SK-N-MC (cell line): ENCODE measurements around the gene TMEM134.

Experiments
- DNase-seq: peaks from one replicate; pipeline ENCODE4 v3.0.0-alpha.2; 2011; ENCODE audit warnings: low read depth, low spot score
- H3K27ac ChIP-seq: fragments of 200-600 bp; sonication (generic); 2 replicates; pipeline ENCODE4 v1.5.1; 2016; ENCODE audit warnings: mixed run types
- H3K36me3 ChIP-seq: fragments of 200-600 bp; sonication (generic); 2 replicates; pipeline ENCODE4 v1.6.1; 2017; ENCODE audit warnings: antibody characterized with exemption, low read length, mixed read lengths; ENCODE audit not compliant: insufficient read depth
- H3K4me3 ChIP-seq: fragments of 200-600 bp; sonication (generic); 2 replicates; pipeline ENCODE4 v1.5.1; 2016
- H3K9ac ChIP-seq: fragments of 200-600 bp; sonication (generic); 2 replicates; pipeline ENCODE4 v1.8.0; 2017; ENCODE audit warnings: mixed run types, mixed read lengths; ENCODE audit not compliant: insufficient read length
- H3K9me3 ChIP-seq: fragments of 200-600 bp; sonication (generic); 2 replicates; pipeline ENCODE4 v1.6.1; 2017; ENCODE audit warnings: low read depth, mild to moderate bottlenecking, antibody characterized with exemption, low read length, moderate library complexity, mixed read lengths
- EZH2 ChIP-seq: fragments of 200-600 bp; sonication (generic); IDR thresholded peaks from one replicate; pipeline ENCODE4 v1.6.1; 2017; ENCODE audit warnings: antibody characterized with exemption
- FOXP2 ChIP-seq: optimal IDR thresholded peaks from 2 replicates; pipeline ENCODE3; 2011; ENCODE audit warnings: mild to moderate bottlenecking, moderate library complexity; ENCODE audit not compliant: insufficient read depth; ENCODE audit errors: extremely low read length, control extremely low read depth
- POLR2AphosphoS5 ChIP-seq: IDR thresholded peaks from 2 replicates; pipeline ENCODE4 v1.6.1; 2012; ENCODE audit warnings: mild to moderate bottlenecking, low read depth, low read length, borderline replicate concordance

TMEM134 gene

DNA sequence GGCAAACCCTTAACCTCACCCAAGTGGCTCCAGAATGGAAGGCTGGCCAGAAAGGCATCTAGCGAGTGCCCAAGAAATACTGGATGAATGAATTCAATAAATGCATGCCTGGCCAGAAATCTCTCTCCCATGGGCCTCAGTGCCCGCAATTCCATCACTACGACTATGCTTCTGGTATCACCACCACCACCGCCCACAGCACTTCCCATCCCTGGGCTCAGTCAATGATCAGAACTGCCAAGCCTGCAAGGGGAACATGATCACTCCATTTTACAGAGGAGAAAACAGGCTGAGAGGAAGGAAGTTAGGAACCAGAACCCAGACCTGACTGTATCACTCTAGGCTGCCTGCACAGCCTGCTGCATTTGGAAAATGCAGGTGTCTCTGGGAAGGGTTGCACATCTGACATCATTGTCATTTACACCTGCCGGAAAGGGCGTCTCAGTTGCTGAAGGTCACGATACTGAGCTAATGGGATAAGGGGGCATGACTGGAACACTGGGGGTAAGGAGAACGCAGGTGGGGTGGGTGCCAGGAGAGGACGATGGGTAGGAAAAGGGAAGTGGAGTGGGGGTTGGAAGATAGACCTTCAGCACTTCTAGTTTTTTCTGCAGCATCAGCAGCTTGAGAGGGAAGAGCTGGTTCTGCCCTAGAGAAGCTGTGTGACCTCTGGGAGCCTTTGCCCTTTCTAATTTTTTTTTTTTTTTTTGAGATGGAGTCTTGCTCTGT lies 19.8 kb downstream of the TMEM134 start:
- no peaks in the 10 kb centered on the region for H3K9me3 ChIP-seq
- no peak overlapping the region for H3K9ac ChIP-seq
- H3K27ac ChIP-seq = no peak overlapping the region
- H3K36me3 ChIP-seq = no peaks in the 10 kb centered on the region
- no peak for DNase-seq
- H3K4me3 ChIP-seq = no peak overlapping the region
- TF ChIP-seq FOXP2 = no peak
- TF ChIP-seq EZH2 = no peak
- TF ChIP-seq POLR2AphosphoS5 = no peak

GRCh38 chr11:67448220-67448609 lies 20.8 kb downstream of the TMEM134 start:
- TF ChIP-seq FOXP2 (no peak), EZH2 (no peak), POLR2AphosphoS5 (no peak)
- DNase-seq = no peak

DNA sequence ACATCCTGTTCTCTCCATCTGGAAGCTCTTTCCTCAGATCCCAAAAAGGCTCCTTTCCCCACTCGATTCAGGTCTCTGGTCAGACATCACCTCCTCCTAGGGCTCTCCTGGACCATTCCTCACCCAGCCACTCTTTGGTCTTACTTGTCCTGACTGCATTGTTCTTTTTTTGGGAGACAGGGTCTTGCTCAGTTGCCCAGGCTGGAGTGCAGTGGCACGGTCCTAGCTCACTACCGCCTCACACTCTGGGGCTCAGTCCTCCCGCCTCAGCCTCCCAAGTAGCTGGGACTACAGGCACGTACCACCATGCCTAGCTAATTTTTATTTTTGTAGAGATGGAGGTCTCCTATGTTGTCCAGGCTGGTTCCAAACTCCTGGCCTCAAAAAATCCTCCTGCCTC lies 23.5 kb downstream of the TMEM134 start:
- Histone ChIP-seq H3K36me3 (peaks cover 3% of the 10 kb centered on the region; the same call in 1 of the 2 replicates), H3K4me3 (no peak overlapping the region), H3K9me3 (no peaks in the 10 kb centered on the region), H3K27ac (no peak overlapping the region), H3K9ac (no peak overlapping the region)
- no peak for DNase-seq
- TF ChIP-seq POLR2AphosphoS5 (no peak), EZH2 (no peak), FOXP2 (no peak)

More at GRCh38 chr11:67448220-67448609, 20.8 kb downstream of the TMEM134 start:
- no peaks in the 10 kb centered on the region for H3K9me3 ChIP-seq
- no peak overlapping the region for H3K4me3 ChIP-seq
- H3K36me3 ChIP-seq = no peaks in the 10 kb centered on the region
- no peak overlapping the region for H3K9ac ChIP-seq
- H3K27ac ChIP-seq = no peak overlapping the region

GRCh38 chr11:67442504-67443404 lies 26.3 kb downstream of the TMEM134 start:
- peaks cover 3% of the 10 kb centered on the region; the same call in 1 of the 2 replicates for H3K36me3 ChIP-seq
- DNase-seq = no peak
- H3K9me3 ChIP-seq = no peaks in the 10 kb centered on the region
- peak overlapping the region; percentile 90 for H3K4me3 ChIP-seq
- TF ChIP-seq EZH2 (no peak), FOXP2 (no peak), POLR2AphosphoS5 (no peak)
- peak overlapping the region; percentile 89 for H3K9ac ChIP-seq
- H3K27ac ChIP-seq = peak overlapping the region; percentile 93

GRCh38 chr11:67441731-67442351 lies 27.2 kb downstream of the TMEM134 start:
- TF ChIP-seq POLR2AphosphoS5 = no peak
- TF ChIP-seq EZH2 = no peak
- TF ChIP-seq FOXP2 = no peak
- Histone ChIP-seq H3K9ac (no peak overlapping the region), H3K36me3 (peaks cover 3% of the 10 kb centered on the region; the same call in 1 of the 2 replicates), H3K27ac (no peak overlapping the region), H3K4me3 (no peak overlapping the region; the same call in 1 of the 2 replicates), H3K9me3 (no peaks in the 10 kb centered on the region)
- DNase-seq = no peak

DNA sequence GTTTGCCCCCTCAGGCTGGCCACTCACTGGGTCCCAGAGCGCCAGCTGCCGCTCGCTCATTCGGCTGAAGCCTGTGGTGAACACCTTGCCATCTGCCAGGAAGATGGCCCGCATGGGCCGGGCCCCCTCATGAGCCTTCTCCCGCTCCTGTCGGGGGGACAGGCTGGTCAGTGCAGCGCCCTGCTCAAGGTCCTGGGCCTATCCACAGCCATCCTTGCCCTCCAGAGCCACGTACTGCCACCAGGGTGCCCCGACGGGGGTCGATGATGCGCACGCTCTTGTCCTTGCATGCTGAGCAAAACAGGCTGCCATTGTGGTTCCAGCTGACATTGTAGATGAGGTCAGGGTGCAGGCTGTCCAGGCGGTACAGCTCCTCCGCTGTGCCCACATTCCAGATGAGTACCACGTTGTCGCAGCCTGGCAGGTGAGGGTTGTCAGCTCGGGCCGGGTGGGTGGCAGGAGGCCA lies 27.9 kb downstream of the TMEM134 start:
- no peak overlapping the region for H3K4me3 ChIP-seq
- H3K9ac ChIP-seq = no peak overlapping the region
- TF ChIP-seq FOXP2 (no peak), EZH2 (no peak), POLR2AphosphoS5 (no peak)
- H3K36me3 ChIP-seq = peaks cover 3% of the 10 kb centered on the region; the same call in 1 of the 2 replicates
- H3K27ac ChIP-seq = no peak overlapping the region
- no peak for DNase-seq
- no peaks in the 10 kb centered on the region for H3K9me3 ChIP-seq

DNA sequence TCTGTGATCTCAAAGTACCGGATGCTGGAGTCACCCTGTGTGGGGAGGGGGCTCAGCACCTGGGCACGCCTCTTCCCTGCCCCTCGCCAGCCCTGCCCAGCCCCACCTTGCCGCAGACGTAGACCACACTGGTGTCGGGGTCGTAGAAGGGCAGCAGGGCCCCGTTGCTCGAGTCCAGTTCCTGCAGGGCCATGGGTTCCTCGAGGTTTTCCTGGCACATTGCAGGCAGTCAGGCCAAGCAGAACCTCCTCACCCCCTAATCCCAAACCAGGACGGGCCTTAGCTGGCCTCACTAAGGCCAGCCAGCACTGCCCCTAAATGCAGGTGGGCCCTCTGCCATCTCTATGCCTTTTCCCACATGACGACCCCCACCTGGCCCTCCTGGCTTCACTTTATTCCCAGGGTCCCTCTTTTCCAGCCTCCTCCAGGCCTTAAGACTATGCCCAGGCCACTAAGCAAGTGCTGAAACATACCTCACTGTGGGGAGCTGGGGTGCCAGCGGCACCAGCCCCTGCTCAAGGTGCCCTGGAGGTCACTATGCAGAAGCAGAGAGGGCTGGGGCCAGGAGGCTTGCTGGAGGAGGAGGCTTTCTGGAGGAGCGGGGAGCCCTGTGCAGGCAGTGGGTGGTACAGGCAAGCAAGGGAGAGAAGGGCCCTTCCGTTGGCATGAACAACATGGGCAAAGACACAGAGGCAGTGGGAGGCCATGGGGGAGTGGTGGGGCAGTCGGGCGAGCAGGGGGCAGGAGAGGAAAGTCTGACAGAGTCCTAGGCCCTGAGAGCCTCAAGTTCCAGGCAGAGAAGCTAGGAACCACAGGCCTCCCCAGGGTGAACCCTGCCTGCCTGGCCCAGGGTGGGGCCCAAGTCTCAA lies 28.6 kb downstream of the TMEM134 start:
- H3K9ac ChIP-seq = no peak overlapping the region
- H3K27ac ChIP-seq = 0 out of 2 replicates have a peak overlapping the region, but pooled peaks have one; percentile 31
- no peaks in the 10 kb centered on the region for H3K9me3 ChIP-seq
- no peak for DNase-seq
- TF ChIP-seq EZH2 (no peak), FOXP2 (no peak), POLR2AphosphoS5 (no peak; the same call in 1 of the 2 replicates)
- peaks cover 3% of the 10 kb centered on the region; the same call in 1 of the 2 replicates for H3K36me3 ChIP-seq
- no peak overlapping the region for H3K4me3 ChIP-seq
